ENCODE measurements around the gene LRRC10.
"Not testable (repeated sequence)": the region's sequence is repeated elsewhere in the genome, so short reads cannot be mapped to it uniquely, and the experiment has no call there.

Gene LRRC10

GRCh38 chr12:69608114-69608513 is 2.6 kb downstream of the LRRC10 start:
- no peak overlapping the region for H3K4me3 ChIP-seq (replicated peaks; ENCODE audit: low read depth, low read length)
- peak; percentile 43 for DNase-seq (ENCODE audit: low read depth)
- TF ChIP-seq CTCF (IDR thresholded peaks at IDR 0.05; ENCODE audit: low read length, missing control alignments): no peak

- not testable (repeated sequence) for H3K4me3 ChIP-seq (replicated peaks; ENCODE audit: low read depth, low read length); DNase-seq (ENCODE audit: low read depth)
These were observed 6.4 kb downstream of the LRRC10 start for GRCh38 chr12:69604275-69604674.

GRCh38 chr12:69603556-69603955 is 7.2 kb downstream of the LRRC10 start:
- not testable (repeated sequence) for DNase-seq (ENCODE audit: low read depth); H3K4me3 ChIP-seq (replicated peaks; ENCODE audit: low read depth, low read length)

- DNase-seq (ENCODE audit: low read depth): no peak
- no peak overlapping the region for H3K4me3 ChIP-seq (replicated peaks; ENCODE audit: low read depth, low read length)
- no peak for TF ChIP-seq CTCF (IDR thresholded peaks at IDR 0.05; ENCODE audit: low read length, missing control alignments)
These were observed 7.8 kb downstream of the LRRC10 start for GRCh38 chr12:69602954-69603353.

- H3K4me3 ChIP-seq (replicated peaks; ENCODE audit: low read depth, low read length): no peak overlapping the region
- TF ChIP-seq CTCF (IDR thresholded peaks at IDR 0.05; ENCODE audit: low read length, missing control alignments): no peak
- DNase-seq (ENCODE audit: low read depth): no peak
These were observed 8.6 kb downstream of the LRRC10 start for GRCh38 chr12:69601962-69602685.

GRCh38 chr12:69600804-69601203 is 9.9 kb downstream of the LRRC10 start:
- no peak for DNase-seq (ENCODE audit: low read depth)
- H3K4me3 ChIP-seq (replicated peaks; ENCODE audit: low read depth, low read length): no peak overlapping the region
- TF ChIP-seq CTCF (IDR thresholded peaks at IDR 0.05; ENCODE audit: low read length, missing control alignments): no peak

GRCh38 chr12:69598174-69598753 is 12.4 kb downstream of the LRRC10 start:
- no peak for DNase-seq (ENCODE audit: low read depth)
- no peak for TF ChIP-seq CTCF (IDR thresholded peaks at IDR 0.05; ENCODE audit: low read length, missing control alignments)

GRCh38 chr12:69595689-69596088 is 15.0 kb downstream of the LRRC10 start:
- no peak overlapping the region for H3K4me3 ChIP-seq (replicated peaks; ENCODE audit: low read depth, low read length)
- DNase-seq (ENCODE audit: low read depth): no peak
- TF ChIP-seq CTCF (IDR thresholded peaks at IDR 0.05; ENCODE audit: low read length, missing control alignments): peak; percentile 0

More at GRCh38 chr12:69598174-69598753, 12.4 kb downstream of the LRRC10 start:
- H3K4me3 ChIP-seq (replicated peaks; ENCODE audit: low read depth, low read length): no peak overlapping the region
